Umbilical cord (tissue), 2 donors: ENCODE measurements around the gene MROH7. TPM values are rescaled to one million over a fixed set of nuclear protein-coding genes. Genes with fewer than 3 reads are reported as not detected.
"Not testable (repeated sequence)": the region's sequence is repeated elsewhere in the genome, so short reads cannot be mapped to it uniquely, and the experiment has no call there.

Experiments
- DNase-seq: peaks from one replicate; pipeline ENCODE4 v3.0.0-alpha.2; 2015; ENCODE audit warnings: low spot score
- total RNA-seq: library from RNA; depleted of rRNA; stranded (reverse); fragments of >200 nt; gene quantifications from one replicate; pipeline ENCODE4 v1.2.3, GENCODE V29; 2014; ENCODE audit warnings: low replicate concordance; ENCODE audit not compliant: insufficient read depth

Gene MROH7
- total RNA-seq, 1 donor from 2014 or later, result 4.1 TPM

DNA sequence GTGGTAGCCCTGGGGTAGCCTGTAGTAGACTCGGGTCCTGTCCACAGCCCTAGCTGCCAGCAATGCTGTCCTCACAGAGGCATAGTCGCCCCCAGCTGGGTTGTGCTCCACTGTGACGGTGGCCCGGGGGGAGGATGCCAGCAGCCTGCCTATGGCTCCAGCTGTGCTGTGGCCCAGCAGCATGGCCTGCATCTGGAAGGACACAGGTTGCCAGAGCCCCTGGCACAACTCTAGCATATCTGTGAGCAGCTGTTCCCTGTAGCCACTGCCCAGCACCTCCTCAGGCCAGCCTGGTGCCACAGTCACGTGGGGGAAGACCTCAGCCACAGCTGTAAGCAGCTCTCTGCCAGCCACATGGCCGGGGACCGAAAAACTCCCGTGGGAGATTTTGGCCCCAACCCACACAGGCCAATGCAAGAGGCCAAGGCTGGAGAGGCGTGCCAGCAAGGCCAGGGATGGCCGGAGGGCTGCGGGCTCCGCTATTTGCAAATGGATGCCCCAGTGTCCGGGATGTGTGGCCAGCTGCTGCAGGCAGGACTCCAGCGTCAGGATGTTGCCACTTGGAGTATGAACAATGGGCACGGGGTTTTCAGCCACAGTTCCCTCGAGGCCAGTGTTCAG is 32.2 kb upstream of the MROH7 start:
- DNase-seq, result no peak

DNA sequence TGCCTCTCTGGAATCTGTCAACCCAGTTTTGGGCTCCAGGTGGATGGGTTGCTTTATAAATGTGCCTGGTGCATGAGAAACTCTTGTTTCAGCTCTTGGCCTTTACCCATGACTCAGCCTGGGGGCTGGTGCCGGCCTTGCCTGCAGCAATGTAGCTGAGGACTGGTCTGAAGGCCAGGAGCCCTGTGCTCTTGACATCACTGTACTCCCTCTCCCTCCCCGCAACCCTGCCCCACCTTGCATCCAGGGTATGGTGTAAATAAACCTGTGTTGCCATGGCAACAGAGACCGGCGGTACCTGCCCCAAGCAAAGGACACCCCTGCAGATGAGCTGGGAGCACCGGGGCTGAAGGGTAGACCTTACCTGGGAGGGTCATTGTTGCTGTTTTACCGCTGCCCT is 31.5 kb upstream of the MROH7 start:
- DNase-seq, result no peak

DNA sequence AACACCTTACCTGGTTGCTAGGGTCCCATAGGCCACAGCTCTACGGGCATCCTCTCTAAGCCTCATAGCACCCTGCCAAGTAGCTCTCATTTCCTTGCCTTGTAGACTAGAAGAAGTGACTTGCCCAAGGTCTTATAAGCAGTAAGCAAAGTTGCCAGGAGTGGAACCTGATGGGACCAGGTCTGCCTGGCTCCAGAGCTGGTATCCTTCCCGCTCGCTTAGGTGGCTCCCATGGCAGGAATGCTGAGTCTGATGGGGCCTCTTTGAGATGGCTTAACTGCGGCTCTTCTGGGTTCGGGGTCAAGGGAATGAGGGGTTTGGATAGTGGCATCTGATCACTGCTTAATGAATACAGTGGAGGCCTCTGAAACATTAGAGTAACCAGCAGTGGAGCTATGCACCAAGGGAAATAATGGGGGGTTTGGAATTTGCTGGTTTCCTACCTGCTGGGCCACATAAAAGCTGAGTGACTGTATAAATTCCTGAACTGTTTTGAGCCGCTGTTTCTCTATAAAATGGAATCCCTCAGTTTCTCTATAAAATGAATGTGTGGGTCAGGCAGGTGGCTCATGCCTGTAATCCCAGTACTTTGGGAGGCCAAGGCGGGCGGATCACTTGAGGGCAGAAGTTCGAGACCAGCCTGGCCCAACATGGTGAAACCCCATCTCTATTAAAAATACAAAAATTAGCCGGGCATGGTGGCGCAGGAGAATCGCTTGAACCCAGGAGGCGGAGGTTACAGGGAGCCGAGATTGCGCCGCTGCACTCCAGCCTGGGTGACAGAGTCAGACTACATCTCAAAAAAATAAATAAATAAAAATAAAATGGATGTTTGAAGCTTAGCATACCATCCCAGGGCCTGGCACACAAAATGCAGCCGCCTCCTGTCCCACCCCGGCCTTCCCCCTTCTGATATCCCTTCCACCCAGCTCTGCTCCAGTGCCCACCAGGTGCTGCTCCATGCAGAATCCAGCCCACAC is 30.7 kb upstream of the MROH7 start:
- DNase-seq, result no peak

DNA sequence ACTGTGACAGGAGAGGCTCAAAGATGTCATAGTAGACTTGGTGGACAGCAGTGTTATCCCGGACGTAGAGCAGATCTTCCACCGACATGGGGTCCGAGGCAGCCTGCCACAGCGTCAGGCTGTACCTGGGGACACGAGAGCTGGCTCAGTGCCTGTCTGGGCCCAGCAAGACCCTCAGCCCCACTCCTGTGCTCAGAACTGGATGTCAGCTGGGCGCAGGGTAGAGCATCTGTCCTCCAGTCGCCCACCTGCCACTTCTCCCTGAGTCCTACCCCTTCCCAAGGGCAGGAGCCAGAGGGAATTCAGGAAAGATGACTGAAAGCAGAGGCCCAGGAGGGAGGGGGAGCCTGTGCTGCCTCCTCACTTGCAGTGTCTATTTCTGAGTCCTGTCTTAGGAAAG is 30.0 kb upstream of the MROH7 start:
- DNase-seq, result no peak

DNA sequence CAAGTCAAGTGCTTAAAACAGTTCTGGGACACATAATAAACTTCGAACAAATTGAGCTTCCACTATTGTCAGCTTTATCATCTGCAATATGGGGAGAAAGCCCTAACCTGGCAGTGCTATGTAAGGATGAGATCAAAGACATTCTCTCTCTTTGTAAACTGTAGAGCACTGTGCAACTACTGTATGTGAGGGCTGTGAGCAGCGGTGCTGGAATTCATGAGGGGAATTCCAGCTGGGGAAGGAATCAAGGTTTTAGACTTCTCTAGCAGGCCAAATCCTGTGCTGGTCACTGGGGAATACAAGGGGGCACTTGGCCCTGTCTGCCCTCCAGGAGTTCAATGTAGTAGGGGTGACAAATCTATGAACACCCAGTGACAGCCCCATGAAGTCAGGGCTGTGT is 27.6 kb upstream of the MROH7 start:
- DNase-seq, result no peak

DNA sequence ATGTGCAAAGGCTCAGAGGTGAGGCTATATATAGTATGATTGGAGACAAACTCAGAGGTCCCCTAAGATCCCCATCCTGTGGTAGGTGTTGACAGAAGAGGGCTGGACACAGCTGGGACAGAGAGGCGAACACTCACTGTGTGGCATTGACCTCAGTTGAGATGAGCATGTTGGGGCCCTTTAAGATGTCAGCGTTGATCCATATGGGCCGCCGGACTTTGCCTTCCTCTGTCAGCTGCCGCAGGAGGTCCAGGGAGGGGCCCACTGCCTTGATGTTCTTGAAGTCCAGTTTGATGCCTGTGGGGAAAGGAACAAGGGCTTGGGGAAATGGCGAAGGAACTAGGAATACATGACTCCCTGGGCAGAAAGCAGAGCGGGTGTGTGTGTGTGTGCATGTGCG is 27.0 kb upstream of the MROH7 start:
- DNase-seq, result no peak

DNA sequence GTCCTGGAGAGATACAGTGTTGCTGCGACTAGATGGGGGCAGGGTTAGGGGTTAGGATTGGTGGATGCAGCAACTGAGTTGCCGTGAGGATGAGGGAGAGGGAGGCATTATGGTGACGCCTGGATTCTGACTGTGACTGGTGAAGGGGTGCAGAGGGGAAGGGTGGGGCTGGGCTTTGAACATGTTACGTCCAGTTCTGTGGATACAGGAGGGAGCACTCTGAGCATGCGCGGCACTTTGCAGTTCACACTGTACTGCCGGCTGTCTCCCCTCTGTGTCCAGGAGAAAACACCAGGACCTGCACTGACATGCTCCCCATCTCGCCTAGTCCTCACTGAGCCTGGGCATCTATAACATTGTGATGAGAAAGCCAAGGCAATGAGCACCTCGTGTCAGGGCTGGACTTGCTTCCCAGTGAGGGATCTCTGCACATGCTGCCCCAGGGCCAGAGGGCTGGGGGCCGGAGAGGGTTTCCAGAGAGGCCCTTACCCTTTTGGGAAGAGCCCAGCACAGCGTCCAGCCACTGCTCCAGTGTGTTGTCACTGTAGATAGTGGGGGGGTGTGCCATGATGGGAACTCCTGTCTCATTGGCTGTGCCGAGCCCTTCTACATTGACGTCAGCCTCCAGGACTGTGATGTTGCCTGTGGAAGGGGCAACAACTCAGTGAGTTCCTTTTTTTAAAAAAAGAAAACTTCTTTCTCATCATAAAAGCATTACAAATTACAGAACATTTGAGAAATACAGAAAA is 25.9 kb upstream of the MROH7 start:
- DNase-seq, result peak; percentile 44

DNA sequence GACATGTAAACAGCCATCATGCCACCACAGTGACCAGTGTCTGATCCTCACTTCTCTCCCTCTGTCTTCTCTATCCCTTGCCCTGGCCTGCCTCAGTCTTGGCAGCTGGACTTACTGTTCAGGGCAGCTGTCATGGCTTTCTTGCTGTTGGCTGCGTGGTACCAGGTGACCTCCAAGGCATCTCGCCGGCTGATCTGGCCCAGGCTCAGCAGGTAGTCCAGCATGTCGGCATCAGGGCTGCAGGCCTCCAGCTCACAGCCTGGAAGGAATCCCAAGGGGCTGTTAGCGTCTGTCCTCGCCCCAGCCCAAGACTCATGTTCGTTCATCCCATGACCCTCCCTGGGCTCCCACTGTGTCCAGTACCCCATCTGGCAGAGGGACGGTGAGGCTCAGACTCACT is 21.8 kb upstream of the MROH7 start:
- DNase-seq, result no peak

DNA sequence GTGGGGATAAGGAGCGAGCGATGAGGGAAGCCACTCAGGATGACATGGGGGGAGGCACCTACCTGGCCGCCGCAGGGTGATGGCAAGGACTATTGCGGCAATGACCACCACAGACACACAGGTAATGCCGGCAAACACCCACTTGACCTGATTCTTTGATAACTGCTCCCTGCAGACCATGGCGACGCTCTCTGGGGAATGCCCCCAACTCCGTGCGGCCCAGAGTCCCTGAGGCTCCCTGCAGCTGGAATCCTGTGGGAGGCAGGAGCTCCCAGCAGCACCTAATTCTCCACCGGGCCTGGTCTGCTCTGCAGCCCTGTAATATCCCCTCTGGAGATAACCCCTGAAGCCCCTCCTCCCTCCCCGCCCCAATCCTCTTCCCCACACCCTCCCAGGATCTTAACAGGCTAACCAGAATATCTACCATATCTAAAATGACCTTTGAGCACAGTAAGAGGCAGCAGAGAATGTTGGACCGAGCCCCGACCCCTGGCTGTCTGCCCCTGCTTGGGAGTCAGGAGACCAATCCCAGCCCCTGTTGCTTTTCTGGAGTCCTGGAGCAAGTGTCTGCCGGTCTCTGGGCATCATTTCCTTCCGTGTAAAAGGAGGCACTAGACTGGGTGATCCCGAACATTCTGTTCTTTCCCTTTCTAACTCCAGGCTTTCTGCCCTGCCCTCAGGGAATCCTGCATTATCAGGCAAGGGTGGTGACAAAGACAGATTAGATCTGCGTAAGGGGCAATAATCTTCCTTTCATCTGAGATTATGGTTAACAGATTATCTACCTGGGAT is 18.2 kb upstream of the MROH7 start, which contains the start of gene FAM151A:
FAM151A (minus strand) TSS at position 310 of the 792 bp plus-strand sequence; CDS start at position 180, 130 bp downstream.
- peak; percentile 15 for DNase-seq

DNA sequence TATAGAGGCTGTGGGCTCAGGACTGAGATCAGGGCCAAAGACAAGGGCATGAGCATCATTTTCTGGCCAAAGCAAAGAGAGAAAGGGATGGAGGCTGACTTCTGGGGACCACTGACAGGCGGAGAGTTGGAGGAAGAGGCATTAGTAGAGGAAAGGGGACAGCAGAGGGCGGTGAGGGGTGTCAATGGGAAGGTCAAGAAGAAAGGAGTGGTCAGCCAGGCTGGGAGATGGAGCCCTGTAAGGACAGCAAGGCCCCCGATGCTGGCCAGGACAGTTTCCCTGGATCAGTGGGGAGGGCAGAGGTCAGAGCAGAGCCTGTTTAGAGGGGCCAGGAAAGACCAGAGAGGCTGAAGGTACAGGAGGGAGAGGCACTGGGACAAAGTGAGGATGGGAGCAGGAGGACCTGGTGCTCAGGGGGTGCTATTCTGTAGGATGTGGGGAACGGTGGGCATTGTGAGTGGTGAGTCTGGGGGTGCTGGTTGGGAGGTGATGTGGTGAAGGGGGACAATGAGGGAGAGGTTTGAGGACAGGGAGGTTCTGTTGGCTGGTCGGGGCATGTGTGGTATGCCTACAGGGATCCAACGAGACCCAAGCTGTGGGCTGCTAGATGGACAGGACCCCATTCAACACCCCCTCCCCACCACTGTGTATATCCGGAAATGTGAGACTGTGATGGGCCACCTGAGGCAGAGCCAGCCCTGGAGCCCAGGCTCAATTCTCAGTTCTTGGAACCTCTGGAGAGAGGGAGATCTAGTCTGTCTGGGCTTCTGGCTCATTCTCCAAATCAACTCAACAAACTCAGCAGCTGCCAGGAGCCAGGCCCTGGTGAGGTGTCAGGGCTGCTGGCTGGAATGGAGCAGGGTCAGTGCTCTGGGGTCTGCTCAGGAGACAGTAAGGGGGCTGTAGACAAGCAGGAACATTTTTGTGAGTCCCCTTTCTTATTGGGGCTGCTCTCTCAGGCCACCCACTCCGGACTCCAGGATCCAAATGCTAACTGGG is 16.8 kb upstream of the MROH7 start:
- no peak for DNase-seq

DNA sequence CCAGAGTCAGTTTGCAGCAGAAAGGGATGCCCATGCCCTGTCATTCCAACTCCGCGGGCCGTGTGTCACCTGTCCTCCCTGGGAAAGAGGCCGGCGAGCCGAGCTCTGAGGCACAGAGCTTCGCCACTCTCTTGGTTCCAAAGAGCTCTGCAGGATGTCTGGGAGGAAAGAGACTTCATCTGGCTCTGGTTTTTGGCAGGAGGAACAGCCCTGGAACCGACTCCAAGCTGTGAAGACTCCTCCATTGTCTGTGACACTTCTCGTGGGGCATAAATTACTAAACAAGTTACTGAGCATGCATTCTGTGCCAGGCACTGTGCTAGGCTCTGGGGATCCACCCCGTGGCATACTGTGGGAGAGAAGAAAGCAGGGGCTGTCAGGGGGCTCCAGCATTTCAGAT is 14.4 kb upstream of the MROH7 start:
- DNase-seq, result no peak

DNA sequence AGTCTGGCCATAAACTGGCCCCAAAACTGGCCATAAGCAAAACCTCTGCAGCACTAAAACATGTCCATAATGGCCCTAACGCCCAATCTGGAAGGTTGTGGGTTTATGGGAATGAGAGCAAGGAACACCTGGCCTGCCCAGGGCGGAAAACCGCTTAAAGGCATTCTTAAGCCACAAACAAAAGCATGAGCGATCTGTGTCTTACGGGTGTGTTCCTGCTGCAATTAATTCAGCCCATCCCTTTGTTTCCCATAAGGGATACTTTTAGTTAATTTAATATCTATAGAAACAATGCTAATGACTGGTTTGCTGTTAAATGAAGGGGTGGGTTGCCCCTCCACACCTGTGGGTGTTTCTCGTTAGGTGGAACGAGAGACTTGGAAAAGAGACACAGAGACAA is 5.8 kb upstream of the MROH7 start:
- DNase-seq, result not testable (repeated sequence)

DNA sequence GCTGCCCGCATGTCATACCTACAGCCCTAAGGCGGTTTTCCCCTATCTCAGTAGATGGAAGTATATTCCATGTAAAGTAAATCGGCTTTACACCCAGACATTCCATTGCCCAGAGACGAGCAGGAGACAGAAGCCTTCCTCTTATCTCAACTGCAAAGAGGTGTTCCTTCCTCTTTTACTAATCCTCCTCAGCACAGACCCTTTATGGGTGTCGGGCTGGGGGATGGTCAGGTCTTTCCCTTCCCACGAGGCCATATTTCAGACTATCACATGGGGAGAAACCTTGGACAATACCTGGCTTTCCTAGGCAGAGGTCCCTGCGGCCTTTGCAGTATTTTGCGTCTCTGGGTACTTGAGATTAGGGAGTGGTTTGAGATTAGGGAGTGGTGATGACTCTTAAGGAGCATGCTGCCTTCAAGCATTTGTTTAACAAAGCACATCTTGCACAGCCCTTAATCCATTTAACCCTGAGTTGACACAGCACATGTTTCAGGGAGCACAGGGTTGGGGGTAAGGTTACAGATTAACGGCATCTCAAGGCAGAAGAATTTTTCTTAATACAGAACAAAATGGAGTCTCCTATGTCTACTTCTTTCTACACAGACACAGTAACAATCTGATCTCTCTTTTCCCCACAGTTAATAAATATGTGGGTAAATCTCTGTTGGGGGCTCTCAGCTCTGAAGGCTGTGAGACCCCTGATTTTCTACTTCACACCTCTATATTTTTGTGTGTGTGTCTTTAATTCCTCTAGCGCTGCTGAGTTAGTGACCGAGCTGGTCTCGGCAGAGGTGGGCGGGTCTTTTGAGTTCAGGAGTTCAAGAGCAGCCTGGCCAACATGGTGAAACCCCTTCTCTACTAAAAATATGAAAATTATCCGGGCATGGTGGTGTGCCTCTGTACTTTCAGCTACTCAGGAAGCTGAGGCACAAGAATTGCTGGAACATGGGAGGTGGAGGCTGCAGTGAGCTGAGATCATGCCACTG is 4.8 kb upstream of the MROH7 start:
- not testable (repeated sequence) for DNase-seq

DNA sequence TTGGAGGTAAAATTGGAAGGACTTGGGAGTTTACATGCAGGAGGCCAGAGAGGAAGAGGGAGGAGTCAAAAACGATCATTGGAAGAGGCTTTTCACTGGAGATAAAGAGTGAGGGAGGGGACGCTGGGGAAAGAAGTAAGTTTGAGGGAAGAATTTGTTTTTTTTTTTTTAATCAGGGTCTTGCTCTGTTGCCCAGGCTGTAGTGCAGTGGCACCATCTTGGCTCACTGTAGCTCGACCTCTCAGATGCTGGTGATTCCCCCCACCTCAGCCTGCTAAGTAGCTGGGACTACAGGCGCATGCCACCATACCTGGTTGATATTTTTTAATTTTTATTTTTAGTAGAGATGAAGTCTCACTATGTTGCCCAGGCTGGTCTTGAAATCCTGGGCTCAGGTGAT is 1.2 kb upstream of the MROH7 start:
- no peak for DNase-seq

DNA sequence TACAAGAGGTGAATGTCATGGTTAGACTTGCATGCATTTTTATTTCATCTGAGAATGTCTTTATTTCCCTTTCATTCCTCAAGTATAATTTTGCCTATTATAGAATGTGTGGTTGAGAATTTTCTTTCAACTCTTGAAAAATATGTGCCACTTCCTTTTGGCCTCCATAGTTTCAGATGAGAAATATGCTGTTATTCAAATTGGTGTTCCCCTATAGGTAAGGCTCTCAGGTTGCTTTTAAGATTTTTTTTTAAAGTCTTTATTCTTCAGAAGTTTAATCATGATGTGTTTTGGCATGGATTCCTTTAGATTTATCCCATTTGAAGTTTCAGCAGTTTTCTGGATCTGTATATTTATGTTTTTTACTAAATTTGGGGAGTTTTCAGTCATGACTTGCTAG is 2.1 kb downstream of the MROH7 start:
- DNase-seq, result no peak

DNA sequence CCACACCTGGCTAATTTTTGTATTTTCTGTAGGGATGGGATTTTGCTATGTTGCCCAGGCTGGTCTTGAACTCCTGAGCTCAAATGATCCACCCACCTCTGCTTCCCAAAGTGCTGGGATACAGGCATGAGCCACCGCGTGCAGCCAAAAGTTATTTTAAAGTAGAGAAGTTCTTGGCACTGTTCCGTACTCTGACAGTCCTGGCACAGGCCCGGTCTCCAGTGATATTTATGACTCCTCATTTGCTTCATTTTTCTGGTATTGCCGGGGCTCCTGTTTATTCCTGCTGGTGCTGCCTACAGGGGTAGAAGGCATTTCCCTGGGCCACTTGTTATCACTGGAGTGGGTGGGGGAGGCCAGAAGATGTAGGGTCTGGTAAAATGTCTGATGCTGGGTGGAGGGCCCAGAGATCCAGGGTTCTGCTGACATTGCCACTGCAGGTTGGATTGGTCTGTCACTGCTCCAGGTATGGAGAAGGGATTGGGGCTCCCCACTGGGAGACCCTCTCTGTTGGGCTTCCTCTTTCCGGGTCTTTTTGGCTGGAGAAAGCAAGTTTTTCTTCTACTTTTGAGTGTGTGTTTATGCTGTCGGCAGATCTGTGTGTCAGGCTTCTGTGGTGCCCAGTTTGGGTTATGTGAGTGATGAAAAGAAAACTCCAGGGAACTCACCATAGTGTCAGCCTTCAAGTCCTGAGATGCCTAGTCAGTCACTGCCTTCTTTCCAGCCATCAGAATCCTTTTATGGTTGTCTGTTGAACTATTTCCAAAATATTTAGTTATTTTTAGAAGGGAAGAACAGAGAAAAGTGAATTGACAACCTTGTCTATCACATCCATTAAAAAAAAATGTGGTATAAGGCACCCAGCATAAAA is 4.5 kb downstream of the MROH7 start:
- DNase-seq, result peak; percentile 12

DNA sequence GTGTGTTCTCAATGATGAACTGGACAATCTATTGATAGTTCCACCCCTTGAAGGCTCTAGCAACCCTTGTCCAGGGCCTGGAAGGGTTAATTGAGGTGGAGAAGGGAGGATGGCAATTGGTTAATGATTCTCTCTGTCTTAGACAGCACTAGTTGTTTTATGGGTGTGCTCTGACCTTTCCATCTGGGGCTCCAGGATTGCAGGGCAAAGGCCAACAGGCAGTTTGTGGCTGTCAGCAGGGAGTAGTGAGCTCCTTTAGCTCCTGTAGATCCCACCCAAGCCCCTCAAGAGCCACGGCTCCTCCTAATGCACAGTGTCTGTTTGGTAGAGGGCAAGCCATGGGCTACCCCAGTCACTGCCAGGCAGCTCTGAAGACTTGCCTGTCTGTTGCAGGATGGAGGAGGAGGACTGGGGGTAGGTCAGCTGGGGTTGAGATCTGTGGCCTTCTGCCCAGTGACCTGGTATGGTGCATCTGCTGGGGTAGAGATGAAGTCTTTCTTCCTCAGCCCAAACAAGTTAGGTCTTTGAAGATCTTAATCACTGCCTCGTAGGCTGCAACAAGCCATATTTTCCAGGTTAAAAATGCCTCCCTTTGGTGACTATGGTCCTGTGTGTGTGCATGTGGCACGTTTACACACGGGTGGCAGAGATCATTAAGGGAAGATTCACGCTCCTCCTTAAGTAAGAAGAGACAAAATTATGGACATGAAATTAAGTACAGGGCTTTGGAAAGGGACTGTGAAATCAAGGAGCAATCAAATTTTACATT is 7.7 kb downstream of the MROH7 start:
- DNase-seq, result no peak
